GM12874 (cell line): ENCODE measurements around the gene ZNF225.

Experiments used
- TF ChIP-seq, protein P1 (sequence below): IDR thresholded peaks from 2 replicates; pipeline ENCODE4 v1.5.1; 2011; ENCODE audit warnings: low read depth, mild to moderate bottlenecking, control low read depth, low read length, moderate library complexity; ENCODE audit not compliant: insufficient read depth

The ZNF225 gene

DNA sequence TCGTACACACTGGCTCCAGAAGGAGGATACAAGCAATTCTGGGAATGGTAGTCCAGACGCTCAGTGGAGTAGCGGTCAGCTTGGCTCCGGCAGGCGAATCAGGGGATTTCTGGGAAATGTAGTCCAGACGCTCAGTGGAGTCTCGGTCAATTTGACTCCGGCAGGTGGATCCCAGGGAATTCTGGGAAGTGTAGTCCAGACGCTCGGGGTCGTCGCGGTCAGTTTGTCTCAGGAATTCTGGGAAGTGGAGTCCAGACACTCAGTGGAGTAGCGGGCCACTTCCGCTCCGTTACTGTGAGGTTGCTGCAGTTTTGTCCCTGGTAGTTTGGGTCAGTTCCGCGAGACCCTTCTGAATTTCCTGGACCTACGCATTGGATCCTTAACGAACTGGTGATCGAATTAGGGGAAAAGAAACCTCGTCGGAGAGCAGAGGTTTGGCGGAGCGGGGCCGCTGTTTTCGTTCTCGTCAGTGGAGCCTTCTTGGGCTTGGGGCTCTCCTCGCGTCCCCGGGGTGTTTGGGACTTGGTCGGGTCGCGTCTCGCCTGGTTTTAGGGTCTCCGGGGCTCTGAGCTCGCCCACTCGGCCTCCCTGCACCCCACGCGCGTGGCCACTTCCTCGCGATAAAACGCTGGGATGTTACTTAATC is at the start of gene ZNF225:
ZNF225 (plus strand) TSS at position 262 of the 646 bp plus-strand sequence. CDS start 2,429 bp downstream, outside the sequence.
- TF ChIP-seq, protein P1, sequence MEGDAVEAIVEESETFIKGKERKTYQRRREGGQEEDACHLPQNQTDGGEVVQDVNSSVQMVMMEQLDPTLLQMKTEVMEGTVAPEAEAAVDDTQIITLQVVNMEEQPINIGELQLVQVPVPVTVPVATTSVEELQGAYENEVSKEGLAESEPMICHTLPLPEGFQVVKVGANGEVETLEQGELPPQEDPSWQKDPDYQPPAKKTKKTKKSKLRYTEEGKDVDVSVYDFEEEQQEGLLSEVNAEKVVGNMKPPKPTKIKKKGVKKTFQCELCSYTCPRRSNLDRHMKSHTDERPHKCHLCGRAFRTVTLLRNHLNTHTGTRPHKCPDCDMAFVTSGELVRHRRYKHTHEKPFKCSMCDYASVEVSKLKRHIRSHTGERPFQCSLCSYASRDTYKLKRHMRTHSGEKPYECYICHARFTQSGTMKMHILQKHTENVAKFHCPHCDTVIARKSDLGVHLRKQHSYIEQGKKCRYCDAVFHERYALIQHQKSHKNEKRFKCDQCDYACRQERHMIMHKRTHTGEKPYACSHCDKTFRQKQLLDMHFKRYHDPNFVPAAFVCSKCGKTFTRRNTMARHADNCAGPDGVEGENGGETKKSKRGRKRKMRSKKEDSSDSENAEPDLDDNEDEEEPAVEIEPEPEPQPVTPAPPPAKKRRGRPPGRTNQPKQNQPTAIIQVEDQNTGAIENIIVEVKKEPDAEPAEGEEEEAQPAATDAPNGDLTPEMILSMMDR: no peak

DNA sequence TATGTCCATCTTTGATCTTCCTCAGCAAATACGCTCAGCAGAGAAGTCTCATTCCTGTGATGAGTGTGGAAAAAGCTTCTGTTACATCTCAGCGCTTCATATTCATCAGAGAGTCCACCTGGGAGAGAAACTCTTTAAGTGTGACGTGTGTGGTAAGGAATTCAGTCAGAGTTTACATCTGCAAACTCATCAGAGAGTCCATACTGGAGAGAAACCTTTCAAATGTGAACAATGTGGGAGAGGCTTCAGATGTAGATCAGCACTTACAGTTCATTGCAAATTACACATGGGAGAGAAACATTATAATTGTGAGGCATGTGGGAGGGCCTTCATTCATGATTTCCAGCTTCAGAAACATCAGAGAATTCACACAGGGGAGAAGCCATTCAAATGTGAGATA is 46.9 kb upstream of the ZNF225 start:
- TF ChIP-seq, protein P1: no peak

DNA sequence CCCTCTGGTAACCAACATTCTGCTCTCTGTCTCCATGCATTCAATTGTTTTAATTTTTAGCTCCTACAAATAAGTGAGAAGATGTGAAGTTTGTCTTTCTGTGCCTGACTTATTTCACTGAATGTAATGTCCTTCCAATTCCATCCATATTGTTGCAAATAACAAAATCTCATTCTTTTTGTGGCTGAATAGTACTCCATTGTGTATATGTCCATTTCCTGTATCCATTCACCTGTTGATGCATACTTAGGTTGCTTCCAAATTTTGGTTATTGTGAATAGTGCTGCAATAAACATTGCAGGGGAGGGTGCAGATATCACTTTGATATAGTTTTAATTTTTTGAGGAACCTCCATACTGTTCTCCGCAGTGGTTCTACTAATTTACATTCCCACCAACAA is 43.8 kb upstream of the ZNF225 start:
- TF ChIP-seq, protein P1: no peak

DNA sequence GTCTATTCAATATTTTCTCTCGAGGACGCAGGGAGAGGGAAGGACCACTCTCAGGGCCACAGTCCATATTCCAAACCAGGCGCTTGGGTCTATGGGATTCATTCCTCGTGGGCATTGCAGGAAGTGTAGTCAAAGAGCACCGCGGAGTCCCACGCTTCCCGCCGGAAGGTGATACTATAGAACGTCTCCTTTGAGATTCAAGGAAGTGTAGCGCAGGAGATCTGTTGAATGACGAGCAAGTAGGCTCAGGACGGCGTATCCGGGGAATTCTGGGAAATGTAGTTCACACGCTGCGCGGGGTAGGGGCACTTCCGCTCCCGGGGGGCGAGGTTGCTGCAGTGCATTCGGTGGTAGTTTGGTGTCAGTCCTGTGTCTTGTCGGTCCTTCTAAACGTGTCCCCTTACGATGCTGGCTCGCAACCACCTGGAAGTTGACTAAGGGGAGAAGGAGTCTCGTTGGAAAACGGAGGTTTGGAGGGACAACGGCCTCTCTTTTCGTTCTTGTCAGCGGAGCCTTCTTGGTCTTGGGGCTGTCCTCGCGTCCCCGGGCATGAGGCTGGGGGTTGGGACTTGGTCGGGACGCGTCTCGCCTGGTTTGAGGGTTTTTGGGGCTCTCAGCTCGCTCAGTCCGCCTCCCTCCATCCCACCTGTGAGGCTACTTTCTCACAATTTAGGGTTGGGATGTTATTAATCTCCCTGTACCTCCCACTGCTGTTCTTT is 41.2 kb upstream of the ZNF225 start, which contains the start of gene ZNF284:
ZNF284 (plus strand) TSS at position 336 of the 719 bp plus-strand sequence. CDS start 4,231 bp downstream, outside the sequence.
- TF ChIP-seq, protein P1: no peak

DNA sequence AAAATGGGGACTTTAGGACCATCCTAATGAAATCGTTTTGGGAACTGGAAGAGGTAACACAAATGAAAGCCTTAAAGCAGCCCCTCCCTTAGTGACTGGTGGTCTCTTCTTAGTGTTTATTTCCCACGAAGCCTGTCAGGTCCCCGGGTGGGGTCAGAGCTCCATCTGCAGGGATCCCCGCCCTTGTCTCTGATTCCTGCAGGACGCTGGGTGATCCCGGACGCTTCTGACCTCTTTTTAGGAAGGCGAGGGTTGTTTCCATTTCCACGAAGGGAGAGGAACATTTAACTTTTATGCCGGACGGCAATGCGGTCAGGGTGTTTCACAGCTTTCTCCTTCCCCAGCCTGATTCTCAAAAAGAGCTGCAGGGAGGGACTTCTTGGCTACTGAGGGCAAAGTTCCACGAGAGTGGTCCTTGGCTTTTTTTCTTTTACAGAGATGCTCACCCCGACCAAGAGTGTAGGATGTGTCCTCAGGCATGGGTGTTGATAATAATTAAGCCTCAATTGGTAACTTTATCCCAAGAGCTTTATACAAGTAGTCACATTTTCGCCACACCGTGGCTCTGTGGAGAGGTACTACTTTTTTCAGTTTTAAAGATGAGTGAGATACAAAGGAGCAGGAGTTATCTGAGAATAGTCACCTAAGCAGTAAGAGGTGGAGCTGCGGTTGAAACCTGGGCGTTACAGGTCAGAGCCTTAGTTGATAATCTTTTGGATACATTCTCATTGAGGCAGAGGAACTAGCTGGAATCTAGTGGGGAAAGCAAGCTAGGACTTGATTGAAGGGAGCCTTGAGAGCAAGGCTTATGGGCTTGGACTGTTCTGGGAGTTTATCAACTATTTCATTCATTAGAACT is 40.4 kb upstream of the ZNF225 start:
- TF ChIP-seq, protein P1: no peak

DNA sequence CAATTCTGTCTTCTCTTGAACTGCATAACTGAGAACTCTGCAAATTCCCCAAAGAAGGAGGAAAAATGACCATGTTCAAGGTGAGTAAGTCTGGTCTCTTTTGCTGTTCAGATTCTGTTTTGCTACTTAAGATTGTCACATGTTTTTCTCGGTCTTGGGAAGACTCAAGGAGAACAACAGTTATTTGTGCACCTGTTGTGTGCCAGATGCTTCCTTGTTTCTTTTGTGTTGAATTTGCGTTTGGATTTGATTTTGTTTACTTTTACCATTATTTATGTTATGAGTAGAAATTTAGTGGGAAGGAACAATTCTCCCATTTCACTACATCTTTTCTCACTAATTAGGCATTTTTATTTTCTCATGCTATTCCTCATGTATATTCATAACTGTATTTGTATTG is 36.9 kb upstream of the ZNF225 start:
- TF ChIP-seq, protein P1: no peak

DNA sequence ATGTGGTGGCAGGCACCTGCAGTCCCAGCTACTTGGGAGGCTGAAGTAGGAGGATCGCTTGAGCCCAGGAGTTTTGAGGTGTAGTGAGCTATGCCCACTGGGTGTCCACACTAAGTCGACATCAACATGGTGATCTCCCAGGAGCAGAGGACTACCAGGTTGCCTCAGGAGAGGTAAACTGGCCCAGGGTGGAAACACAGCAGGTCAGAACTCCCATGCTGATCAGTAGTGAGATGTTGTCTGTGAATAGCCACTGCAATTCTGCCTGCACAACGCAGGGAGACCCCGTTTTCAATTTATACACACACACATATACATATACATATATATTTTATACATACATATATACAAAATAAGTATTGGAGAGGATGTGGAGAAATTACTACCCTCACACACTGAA is 21.1 kb upstream of the ZNF225 start:
- TF ChIP-seq, protein P1: no peak
